NCI-H748 (cell line): ENCODE measurements around the gene REXO1.

Experiments used
- DNase-seq: peaks from one replicate; lab custom pipeline; 2025; ENCODE audit not compliant: unreplicated experiment; lab: John Stamatoyannopoulos, UW

REXO1 gene

GRCh38 chr19:1774989-1775772, 73.1 kb downstream of the REXO1 start:
- peak; percentile 21 for DNase-seq

GRCh38 chr19:1773184-1773583, 75.1 kb downstream of the REXO1 start:
- no peak for DNase-seq

GRCh38 chr19:1770866-1771576, 77.3 kb downstream of the REXO1 start:
- no peak for DNase-seq

- DNase-seq = no peak
Observed at GRCh38 chr19:1769645-1769985, 78.7 kb downstream of the REXO1 start.

- no peak for DNase-seq
Observed at GRCh38 chr19:1768918-1769644, 79.2 kb downstream of the REXO1 start.

GRCh38 chr19:1768248-1768647, 80.0 kb downstream of the REXO1 start:
- DNase-seq = no peak

GRCh38 chr19:1767464-1767933, 80.8 kb downstream of the REXO1 start:
- DNase-seq = peak; percentile 16

GRCh38 chr19:1766800-1767352, 81.4 kb downstream of the REXO1 start:
- DNase-seq = no peak

GRCh38 chr19:1765904-1766799, 82.1 kb downstream of the REXO1 start:
- DNase-seq = no peak
